ENCODE results near the gene WIF1.

GRCh38 chr12:65152596-65152995 is 31.5 kb upstream of the WIF1 start:
- no peak for TF ChIP-seq CTCF (conservative IDR thresholded peaks at IDR 0.05)
- TF ChIP-seq EZH2 (IDR thresholded peaks at IDR 0.05; ENCODE audit: low read depth) = no peak

All from PC-9 (cell line).